Measurements from ENCODE around the gene HUNK.
"Not testable (repeated sequence)": the region's sequence is repeated elsewhere in the genome, so short reads cannot be mapped to it uniquely, and the experiment has no call there.

HUNK gene

DNA sequence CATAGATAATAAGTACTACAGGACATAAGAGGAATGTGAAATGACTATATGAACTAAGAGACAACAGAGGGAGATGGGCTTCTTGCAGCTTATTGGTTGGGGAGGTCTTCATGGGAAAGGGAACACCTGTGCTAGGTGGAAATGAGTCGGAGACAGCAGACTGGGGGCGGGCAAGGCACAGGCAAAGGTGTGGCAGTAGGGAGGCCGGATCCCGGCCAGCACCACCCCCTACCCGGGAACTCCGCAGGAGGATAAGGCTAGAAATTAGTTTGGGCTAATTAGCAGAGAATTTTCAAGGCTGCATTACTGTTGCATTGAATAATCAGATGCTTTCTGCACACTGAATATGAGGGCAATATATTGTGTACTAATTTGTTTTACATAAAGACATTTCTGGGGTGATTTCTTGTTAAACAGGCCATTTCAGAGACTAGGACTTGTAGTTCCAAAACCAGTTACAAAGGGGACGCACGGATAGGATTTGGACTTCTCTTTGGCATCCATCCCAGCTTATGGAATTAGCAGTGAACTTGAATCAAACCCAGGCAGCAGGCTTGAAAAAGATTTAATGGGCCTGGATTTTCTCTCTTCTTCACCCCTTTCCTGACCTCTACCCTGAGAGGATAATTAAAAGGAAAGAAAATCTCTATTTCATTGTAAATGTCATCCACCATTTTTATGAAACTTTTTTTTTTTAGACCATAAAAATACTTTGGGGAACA lies 2.2 kb upstream of the HUNK start:
- DNase-seq (ENCODE audit: low spot score): no peak

DNA sequence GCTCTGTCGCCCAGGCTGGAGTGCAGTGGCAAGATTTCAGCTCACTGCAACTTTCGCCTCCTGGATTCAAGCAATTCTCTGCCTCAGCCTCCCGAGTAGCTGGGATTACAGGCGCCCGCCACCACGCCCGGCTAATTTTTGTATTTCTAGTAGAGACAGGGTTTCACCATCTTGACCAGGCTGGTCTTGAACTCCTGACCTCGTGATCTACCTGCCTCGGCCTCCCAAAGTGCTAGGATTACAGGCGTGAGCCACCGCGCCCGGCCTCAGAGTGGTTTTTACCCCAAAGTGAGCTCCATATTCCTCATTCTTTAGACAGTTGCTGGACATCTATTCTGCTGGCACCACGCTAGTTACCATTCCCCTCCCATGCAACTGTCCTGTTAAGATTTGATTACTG lies 1.4 kb upstream of the HUNK start:
- not testable (repeated sequence) for DNase-seq (ENCODE audit: low spot score)

DNA sequence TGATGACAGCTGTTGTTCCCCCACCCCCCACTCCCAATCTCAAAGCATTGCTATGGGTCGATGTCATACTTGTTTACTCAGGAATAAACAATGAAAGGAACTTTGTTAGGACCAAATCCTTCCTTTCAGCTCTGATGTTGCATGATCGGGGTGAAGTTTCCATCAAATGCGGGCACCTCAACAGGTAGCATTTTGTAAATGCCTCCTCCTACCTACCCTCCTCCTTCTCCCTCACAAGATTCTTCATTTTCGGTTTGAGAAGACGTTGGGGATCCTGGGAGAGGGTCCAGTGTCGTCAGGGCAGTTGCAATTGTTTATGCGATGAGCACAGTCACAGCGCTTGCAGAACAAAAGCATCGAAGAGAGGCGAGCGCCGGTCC lies 758 bp upstream of the HUNK start:
- no peak for DNase-seq (ENCODE audit: low spot score)

DNA sequence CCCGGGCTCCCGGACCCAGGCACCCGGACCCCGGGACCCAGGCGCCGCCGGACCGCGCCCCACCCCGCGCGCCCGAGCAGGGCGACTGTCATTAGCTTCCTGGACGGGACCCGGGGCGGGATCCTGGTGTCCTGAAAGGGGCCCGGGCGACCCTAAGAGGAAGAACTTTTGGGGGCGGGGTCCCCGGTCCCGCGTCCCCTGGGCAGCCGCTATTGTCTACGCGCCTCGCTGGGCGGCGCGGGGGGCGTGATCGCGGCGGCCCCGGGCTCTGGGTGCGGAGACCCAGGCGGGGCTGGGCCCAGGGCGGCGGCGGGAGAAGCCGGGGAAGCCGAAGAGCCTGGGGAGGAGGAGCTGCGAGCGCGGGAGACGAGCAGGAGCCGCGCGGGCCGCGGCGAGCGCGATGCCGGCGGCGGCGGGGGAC lies 465 bp downstream of the HUNK start:
- peak; percentile 35 for DNase-seq (ENCODE audit: low spot score)

DNA sequence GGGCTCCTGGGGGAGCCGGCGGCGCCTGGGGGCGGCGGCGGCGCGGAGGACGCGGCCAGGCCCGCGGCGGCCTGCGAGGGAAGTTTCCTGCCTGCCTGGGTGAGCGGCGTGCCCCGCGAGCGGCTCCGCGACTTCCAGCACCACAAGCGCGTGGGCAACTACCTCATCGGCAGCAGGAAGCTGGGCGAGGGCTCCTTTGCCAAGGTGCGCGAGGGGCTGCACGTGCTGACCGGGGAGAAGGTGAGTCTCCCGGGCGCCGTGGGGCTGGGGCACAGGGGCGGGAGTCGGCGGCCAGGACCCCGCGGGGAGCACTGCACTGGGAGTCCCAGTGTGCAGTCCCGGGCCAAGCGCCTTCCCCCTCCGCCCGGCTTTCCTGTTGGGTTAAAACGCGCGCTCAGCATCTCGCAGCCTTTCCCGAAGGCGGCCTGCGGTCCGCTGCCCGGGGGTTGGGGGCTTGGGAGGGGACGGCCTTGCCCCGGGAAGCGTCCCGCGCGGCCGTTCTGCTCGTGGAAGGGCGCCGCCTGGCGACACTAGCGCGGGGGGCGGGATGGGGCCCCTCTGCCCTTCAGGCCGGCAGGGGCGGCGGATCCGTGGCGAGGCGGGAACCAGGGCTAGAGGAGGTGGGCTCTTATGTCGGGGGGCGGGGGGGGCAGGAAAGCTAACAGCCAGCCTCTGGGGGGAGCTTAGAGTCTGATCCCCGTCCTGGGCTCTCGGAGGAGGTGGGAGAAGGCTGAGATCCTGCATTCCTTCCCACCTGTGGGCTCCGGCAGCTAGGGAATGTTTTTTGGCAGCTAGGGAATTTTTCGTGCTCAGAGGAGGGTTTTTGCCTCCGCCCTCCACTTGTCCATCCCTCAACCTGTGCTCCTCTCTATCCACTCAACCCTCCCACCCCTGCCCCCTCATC lies 1.1 kb downstream of the HUNK start:
- DNase-seq (ENCODE audit: low spot score): peak; percentile 39

DNA sequence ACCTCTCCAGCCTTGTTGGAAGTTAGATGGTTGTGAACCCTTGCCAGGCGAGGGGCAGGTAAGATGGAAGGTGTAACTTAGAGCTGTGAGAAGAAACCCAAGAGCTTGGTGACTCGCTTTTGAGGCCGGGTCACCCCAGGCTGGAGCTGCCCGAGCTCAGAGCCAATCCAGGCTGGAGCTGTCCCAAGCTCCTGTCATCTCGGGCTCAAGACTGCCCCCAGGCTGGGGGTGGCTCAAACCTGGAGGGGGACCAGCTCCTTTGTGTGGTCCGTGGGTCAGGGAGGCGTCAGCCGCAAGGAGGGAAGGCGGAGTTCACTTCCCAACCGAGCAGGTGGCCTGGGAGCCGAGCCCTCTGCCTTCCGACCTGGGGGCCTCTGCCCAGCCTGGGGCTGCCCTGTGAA lies 2.0 kb downstream of the HUNK start:
- no peak for DNase-seq (ENCODE audit: low spot score)

DNA sequence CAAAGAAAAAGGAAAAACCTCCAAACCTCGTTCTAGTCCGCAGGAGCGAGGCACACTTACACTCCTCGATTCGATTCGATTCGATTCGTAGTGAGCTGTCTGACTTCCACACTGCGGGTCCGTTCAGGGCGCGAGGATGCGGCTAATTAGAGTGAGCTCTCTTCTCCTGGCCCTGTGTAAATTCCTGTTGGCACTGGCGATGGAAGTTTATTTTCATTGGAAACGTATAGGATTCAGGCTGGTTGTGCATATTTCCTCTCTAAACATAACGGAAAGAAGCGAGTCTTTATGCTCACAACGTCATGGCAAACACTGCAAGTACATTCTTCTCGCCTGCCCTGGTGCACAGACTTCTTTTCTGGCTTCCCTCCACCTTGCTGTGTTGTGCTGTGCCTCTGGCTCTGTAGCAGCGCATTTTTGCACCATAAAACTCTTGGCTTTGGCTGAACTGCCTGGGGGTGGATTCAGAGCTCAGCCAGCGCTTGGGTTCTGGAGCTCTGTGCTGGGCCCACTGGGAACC lies 2.7 kb downstream of the HUNK start:
- no peak for DNase-seq (ENCODE audit: low spot score)

DNA sequence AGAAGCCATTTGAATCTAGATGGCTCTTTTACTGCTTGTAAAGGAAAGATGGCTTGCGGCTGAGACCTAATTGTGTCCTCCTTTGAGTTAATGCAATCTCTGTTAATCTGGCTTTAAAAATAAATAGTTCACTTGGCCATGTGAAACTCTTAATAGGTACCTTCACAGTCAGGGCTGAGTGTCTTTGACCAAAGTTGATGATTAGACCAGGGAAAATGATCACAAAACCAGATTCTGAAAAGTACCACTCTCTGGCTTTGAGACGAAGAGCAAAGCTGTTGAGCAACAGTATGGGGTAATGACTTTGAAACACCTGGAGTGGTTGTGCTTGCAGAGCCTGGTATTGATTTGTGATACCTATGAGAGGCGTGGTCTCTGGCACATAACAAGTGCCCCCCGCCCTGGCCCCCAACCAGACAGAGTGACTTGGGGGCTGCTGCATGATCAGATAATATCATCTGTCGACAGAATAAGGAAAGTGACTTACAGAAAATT lies 4.7 kb downstream of the HUNK start:
- DNase-seq (ENCODE audit: low spot score): no peak

DNA sequence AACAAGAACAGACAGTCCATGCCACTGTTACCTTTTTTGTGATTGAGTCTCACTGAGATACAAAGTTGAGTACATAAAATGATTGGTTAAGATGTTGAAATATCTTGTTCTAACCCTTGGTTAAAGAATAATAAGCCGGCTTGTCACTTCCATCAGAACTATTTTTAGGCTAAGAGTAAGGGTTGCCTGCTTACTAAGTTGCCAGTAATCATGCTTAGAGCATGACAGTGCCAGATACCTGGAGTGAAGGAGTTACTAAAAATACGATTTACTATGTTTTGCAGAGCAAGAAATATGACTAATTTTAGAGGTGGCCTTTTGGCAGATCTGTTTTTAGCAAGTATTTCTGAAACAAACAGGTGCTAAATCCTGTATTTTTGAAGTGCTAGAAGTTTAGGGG lies 6.0 kb downstream of the HUNK start:
- DNase-seq (ENCODE audit: low spot score): no peak

DNA sequence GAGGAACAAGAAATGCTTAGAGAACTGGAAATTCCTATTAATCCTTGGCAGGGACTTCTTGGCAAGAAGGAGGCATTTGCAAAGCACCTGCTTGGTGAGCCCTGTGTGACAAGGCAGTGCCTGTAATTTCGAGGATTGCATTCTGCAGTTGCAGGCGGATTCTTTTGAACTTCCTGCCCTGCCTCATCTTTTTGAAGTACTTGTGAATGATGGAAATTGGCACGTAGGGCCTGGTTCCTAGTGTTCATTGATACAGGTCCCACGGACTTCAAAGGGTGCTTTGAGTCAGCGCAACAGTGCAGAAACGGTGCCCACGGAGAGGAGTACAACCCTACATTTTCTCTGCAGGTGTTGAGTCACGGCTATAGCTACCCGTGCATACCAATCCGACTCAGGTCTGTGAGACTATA lies 6.4 kb downstream of the HUNK start:
- no peak for DNase-seq (ENCODE audit: low spot score)

DNA sequence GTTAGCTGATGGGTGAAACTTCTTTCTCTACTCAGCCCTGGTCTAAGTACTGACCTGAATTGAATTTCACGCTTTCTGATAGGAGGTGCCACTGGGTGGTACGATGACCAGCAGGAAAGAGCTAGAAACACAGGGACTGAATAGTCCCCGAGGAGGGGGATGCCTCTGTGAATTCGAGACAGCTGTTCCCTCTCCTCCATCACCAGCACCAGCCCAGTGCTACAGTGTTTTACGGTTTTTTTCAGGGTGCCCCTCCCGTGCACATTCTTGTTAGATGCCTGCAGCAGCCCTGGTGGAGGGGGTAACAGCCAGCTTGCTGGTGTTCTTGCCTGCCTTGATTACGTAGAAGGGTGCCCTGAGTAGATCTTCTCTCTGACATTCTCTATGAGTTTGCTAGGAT lies 7.1 kb downstream of the HUNK start:
- DNase-seq (ENCODE audit: low spot score): no peak

DNA sequence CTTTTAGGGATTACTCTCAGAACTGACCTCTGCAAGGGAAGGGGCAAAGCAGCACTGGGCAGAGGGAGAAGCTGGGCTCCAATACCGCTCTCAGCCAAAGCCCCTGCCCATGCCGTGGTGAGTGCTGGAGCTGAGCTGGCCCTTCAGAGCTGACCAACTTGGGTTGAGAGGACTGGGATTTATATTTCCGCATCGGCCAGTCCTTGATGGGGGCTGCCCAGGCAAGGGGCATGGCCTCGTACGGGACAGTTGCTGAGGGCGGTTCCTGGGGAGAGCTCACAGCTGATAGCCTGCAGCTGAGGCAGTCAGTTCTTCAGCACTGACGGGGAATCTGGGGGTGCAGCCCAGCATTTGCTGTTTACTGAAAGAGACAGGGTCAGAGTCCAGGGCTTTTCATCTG lies 8.0 kb downstream of the HUNK start:
- no peak for DNase-seq (ENCODE audit: low spot score)

DNA sequence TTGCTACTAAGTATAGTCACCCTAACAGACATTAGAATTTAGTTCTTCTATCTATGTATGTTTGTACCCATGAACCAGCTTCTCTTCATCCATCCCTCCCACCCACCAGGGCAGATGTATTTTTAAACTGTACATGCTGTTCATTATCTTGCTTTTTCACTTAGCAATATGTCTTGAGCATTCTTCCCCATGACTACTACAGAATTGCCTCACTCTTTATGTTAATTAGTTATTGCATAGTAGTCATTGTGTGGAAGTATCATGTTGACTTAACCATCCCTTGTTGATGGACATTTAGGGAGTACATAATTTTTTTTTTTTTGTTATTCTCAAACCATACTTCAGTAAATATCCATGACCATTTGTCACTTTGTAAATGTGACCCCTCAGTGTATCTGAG lies 9.9 kb downstream of the HUNK start:
- DNase-seq (ENCODE audit: low spot score): no peak

DNA sequence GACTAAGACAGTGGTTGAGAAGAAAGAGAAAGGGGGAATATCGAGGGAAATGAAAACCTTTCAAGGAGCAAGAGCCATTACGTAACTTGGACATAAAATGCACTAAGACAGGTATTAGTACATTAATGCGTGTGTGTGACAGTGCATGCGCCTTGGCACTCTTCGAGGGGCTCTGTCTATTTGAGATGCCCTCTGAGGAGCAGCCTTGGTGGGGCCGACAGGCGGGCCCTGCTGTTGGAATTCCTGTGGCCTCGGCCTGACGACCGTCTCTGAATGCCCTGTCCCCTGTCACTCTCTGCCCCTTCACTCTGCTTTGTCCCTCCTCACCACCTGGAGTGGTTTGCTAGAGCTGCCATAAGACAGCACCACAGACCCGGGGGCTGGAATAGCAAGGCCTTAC lies 12.3 kb downstream of the HUNK start:
- no peak for DNase-seq (ENCODE audit: low spot score)

DNA sequence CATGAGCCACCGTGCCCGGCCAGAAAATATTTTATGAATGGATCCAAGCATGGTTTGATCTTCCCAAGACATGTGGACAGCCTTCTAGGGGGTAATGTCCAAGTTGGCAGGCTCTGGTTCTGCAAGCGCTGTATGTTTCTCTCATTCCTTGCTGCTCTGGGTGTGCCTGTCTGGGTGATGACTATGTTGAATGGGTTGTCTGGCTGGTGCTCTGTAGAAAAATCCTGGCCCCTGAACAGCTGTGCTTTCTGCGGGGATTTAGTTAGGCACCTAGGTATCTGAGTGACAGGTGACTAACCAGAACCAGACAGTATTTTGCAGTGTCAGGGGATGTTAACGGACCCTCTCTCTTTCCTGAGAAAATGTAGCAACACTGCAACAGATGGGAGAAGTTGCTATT lies 14.1 kb downstream of the HUNK start:
- DNase-seq (ENCODE audit: low spot score): no peak

DNA sequence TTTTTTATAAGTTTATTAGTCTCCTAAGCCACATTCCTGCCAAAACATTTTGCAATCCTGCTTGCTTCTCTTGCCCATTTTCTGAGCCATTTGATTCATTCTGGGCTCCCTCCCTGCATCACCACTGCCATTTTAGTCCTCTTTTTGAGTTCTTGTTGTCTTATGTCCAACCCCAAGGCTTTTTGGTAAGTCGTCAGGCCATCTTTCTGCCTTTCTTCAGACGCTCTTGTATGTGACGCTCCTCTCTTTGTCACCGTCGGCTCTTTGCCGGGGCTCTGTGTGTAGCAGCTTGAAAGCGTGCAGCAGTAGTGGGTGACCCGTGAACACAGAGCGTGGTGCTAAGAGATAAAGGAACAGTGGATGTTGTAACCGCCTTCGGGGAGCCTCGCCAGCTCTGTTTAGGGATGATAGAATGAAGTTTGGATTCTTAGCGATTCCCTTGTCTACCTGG lies 14.6 kb downstream of the HUNK start:
- DNase-seq (ENCODE audit: low spot score): no peak

DNA sequence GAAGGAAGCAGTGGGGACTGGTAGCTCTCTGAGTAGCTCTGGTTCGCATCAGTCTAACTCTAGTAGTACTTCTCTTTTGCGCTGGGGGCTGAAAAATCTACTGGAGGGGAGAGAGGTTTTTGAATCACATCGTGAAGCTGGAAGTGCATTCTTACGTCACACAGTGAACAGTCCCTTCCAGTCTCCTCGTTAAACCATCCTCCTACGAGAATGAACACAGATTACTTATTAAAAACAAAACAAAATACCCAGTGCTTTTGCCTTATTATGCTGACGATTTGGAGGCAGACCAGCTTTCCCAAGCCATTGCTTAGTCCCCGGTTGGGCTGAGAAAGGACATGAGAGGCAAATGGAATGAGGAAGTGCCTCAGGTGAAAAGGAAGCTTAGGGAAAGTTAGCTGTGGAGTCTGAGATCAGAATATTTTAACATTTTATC lies 16.1 kb downstream of the HUNK start:
- no peak for DNase-seq (ENCODE audit: low spot score)

DNA sequence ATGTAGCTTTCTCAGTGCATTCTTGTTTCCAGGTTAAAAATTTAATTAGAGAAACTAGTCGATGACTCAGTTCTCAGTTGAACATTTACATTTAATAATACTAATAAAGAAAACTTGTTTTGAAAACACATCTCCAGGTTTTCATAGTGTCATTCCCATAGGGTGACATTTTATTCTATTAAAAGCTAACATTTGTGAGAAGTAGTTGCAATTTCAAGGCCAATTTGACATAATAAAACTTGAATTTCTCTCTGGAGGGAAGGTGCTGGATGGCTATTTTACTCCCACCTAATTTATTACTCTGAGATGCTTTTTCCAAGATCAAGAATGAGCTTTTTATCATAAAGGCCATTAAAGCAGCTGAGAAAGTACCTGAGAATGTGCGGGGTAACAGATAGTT lies 16.6 kb downstream of the HUNK start:
- no peak for DNase-seq (ENCODE audit: low spot score)

DNA sequence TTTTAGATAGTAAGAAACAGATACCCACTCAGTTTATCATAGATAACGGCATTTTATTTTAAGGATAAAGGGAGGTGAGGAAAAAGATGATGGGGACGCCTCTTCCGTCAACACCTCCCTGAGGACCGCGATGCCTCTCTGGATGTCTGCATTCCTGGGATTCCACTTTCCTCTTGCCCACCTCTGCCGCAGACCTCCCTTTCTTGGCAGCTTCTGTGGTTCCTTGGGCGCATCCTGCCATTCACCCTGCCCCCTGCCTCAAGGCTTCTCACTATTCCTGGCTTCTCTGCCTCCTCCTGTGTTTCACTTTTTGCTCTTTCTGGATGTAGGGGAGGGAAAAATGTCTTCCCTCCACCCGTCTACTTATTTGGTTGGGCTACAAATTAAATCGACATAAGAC lies 19.9 kb downstream of the HUNK start:
- DNase-seq (ENCODE audit: low spot score): no peak

DNA sequence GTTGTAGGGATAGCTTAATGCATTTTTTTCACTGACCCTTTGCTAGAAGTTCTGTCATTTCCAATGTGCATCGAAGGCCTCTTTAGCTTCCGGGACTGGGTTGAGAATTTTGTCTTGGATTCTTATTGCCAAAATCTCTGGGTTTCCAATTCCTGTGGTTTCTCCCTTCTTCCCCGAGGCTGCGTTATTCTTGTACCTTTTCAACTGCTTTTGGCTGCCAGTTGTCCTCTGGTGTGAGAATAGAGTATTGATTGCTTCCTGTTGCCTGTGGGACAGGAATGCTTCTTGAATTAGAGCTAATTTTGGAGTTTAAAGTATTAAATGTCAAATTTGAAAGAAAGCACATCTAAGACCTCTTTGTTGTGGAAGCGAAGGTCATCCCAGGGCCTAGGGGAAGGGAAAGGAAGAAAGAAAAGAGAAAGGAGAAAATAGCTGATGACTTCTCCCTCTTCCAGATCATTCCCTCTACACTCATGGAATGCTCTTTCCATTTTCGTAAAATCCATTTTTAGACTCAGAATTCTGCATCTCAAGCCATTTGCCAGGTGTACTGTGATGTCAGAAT lies 21.1 kb downstream of the HUNK start:
- DNase-seq (ENCODE audit: low spot score): no peak

DNA sequence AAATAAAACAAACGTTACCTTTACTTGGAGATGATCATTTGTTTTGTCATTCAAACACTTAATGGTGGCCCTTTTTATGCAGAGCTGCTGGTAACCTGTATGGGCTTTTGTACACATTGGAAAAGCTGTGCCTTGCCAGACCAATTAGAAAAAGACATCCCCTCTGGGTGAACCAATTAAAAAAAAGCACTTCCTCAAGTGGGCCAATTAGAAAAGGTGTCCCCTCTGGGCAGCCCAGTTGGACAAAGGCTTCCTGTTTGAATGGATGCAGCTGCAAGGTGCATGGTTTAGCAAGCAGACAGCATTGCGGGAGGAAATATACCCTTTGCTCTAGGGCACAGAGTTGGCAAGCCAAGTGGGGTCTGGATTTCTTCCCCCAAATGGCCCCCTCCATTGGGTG lies 21.6 kb downstream of the HUNK start:
- no peak for DNase-seq (ENCODE audit: low spot score)

DNA sequence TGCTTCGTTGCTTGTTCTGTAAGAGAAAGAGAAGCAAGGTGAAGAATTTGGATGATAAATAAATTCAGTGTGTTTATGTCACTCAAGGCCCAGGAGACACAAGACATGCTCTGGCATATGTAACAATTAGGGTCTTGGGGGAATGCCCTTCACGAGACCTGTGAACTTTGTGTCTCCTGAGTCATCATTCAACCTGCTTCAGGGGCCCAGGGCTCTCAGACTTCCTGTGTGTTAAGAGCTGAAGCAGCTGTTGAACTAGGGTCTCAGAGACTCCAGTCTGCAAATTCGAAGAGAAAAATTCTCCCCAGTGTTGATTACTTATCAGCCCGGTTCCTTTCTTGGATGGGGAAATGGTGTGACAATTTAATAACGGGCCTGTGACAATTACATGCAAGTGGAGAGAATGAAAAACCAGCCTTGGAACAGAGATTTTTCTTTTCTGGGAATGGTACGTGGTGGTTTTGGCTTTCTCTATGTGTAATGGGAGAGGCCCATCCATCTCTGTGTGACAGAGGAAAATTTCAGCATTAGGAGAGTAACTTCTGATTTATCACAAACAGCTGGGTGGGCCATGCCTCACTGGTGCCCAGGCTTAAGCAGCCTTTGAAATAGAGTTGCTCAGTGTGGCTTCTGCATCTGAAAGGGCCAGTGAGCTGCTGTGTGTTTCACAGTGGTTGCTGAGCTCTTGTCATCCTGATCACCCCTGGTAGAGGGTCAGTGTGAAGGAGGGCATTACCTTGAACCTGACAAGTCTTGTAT lies 22.4 kb downstream of the HUNK start:
- DNase-seq (ENCODE audit: low spot score): no peak
